GM13977 (cell line): Measurements from ENCODE around the gene MIS18A.
A peak's percentile ranks its signal among the peaks of the same experiment; 100 is the strongest.

Experiments used
- DNase-seq: peaks from one replicate; pipeline ENCODE4 v3.0.0; 2012; ENCODE audit warnings: low spot score
- in situ Hi-C: fragments of 300-500 bp; cut with MboI; formaldehyde crosslinking; loops from one replicate; pipeline ENCODE4 v1.12.0; 2022; ENCODE audit warnings: low sequenced_read_pairs, low pct_unique_long_range_greater_than_20kb, mixed read lengths, inconsistent platforms; ENCODE audit not compliant: unreplicated experiment
- TF ChIP-seq, protein P1 (sequence below): IDR thresholded peaks from 2 replicates; pipeline ENCODE4 v1.5.1; 2012; ENCODE audit warnings: mild to moderate bottlenecking, control low read depth; ENCODE audit not compliant: insufficient read depth; ENCODE audit errors: extremely low read depth, missing control alignments

Gene MIS18A

DNA sequence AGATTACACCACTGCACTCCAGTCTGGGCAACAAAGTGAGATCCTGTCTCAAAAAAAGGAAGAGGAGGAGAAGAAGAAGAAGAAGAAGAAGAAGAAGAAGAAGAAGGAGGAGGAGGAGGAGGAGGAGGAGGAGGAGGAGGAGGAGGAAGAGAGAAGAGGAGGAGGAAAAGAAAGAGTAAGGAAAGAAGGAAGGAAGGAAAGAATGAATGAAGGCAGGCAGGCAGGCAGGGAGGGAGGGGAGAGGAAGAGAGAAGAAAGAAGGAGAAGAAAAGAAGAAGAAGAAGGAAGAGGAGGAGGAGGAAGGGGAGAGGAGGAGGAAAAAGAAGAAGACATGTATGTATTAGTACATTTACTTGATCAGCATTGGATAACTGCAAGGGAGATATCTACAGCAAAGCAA is 26.7 kb downstream of the MIS18A start:
- in situ Hi-C loops = no loop called here
- no peak for DNase-seq
- TF ChIP-seq, protein P1, sequence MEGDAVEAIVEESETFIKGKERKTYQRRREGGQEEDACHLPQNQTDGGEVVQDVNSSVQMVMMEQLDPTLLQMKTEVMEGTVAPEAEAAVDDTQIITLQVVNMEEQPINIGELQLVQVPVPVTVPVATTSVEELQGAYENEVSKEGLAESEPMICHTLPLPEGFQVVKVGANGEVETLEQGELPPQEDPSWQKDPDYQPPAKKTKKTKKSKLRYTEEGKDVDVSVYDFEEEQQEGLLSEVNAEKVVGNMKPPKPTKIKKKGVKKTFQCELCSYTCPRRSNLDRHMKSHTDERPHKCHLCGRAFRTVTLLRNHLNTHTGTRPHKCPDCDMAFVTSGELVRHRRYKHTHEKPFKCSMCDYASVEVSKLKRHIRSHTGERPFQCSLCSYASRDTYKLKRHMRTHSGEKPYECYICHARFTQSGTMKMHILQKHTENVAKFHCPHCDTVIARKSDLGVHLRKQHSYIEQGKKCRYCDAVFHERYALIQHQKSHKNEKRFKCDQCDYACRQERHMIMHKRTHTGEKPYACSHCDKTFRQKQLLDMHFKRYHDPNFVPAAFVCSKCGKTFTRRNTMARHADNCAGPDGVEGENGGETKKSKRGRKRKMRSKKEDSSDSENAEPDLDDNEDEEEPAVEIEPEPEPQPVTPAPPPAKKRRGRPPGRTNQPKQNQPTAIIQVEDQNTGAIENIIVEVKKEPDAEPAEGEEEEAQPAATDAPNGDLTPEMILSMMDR = no peak

DNA sequence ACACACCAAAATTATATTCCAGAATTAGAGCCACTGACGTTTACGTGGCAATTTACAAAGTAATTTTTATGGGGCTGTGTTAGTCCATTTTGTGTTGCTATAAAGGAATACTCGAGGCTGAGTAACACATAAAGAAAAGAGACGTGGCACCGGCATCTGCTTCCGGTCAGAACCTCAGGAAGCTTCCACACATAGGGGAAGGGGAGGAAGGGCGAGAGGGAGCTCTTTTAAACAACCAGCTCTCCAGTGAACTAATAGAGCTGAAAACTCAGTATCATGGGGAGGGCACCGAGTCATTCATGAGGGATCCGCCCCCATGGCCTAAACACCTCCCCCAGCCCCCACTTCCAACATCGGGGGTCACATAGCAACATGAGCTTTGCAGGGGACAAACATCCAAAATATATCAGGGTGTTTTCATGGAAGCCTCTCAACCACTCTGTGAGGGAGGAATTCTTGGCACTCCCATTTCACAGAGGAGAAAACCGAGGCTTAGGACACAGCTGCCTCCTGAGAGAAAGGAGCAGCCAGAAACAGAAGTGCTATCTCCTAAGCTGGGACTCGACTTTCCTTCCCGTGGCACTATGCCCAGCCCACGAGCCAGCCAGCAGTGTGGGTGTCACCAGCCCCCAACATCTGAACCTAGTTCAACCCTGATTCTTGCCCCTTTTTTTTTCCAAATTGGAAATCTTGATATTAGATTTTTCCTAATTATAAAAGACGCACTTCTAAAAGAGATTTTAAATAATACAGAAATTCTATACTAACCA is 29.2 kb downstream of the MIS18A start:
- in situ Hi-C loops = no loop called here
- no peak for DNase-seq

DNA sequence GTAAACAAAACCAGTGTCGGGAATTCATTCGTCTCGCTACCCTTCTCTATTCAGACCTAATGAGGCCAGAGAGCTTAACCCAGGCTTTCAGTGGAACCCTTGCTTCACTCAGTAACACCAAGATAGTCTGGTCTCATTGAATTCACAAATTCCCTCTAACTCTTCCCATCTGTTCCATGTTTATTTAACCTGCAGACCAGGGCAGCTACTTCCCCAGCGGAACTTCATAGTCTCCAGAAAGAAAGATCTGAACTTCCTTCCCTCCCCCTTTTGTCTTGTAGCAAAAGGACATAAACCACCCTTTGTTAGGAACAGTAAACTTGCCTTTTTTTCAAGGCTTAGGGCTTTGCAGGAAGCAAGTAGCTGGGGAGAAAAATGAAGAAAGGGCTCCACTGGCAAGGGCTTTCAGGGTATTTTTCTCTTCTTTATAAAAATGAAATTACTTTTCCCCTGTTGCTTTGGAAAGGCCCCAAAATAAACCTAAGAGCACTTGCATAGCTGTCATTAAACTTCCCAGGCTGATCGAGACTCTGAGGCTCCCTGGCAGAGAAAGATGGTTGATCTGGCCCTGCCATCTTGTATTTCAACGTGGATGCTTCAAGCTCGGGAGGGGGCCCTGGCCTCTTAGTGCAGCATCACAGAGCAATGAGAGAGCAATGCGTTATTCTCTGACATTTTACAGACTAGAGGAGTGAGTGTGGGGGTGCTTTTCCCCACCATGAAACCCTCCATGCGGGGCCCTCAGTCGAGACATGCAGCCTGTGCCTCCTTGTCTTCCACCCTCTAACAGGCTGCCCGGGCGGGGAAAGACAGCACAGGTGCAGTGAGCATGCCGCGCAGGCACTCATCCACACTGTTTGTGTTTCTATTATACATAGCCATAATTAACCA is 30.0 kb downstream of the MIS18A start:
- DNase-seq = no peak
- TF ChIP-seq, protein P1 = no peak
- in situ Hi-C loops = no loop called here

More for the DNA sequence above, 29.2 kb downstream of the MIS18A start:
- TF ChIP-seq, protein P1 = no peak

DNA sequence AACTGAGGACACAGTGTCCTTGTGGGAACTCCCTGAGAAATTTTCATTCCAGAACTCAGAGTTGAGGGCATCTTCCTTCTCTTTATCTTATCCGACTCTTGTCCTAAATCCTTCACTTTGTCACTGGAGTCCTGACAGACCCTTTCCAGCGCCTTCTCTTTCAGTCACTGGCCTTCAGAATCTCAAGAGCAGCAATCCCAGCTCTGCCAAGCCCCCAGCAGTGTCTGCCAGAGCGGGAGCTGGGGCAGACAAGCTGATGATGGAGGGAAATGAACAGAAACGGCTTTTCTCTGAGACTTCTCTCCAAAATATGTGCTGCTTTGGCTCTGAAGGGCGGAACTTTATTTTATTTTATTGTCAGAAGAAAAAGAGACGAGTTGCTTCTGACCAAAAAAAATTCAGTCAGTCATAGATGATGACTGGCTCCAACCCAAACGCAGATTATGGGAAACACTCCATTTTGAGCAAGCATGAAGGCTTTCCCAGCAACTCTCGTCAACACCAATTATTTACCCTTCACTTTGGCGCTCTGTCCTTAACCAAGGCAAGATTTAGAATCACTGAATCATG is 32.2 kb downstream of the MIS18A start:
- in situ Hi-C loops = no loop called here
- TF ChIP-seq, protein P1 = no peak
- no peak for DNase-seq

DNA sequence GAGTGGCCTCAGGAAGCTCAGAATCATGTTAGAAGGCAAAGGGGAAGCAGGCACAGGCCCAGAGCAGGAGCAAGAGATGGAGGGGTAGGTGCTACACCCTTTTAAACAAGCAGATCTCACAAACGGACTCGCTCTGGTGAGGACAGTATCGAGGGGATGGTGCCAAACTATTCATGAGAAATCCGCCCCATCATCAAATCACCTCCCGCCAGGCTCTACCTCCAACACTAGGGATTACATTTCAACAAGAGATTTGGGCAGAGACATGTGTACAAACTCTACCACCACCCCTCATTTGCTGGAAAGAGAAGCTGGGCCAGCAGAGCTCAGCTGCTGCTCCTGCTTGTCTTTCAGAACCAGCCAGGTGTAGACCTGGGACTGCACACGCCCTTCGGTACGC is 32.9 kb downstream of the MIS18A start:
- in situ Hi-C loops = no loop called here
- TF ChIP-seq, protein P1 = no peak
- DNase-seq = no peak

DNA sequence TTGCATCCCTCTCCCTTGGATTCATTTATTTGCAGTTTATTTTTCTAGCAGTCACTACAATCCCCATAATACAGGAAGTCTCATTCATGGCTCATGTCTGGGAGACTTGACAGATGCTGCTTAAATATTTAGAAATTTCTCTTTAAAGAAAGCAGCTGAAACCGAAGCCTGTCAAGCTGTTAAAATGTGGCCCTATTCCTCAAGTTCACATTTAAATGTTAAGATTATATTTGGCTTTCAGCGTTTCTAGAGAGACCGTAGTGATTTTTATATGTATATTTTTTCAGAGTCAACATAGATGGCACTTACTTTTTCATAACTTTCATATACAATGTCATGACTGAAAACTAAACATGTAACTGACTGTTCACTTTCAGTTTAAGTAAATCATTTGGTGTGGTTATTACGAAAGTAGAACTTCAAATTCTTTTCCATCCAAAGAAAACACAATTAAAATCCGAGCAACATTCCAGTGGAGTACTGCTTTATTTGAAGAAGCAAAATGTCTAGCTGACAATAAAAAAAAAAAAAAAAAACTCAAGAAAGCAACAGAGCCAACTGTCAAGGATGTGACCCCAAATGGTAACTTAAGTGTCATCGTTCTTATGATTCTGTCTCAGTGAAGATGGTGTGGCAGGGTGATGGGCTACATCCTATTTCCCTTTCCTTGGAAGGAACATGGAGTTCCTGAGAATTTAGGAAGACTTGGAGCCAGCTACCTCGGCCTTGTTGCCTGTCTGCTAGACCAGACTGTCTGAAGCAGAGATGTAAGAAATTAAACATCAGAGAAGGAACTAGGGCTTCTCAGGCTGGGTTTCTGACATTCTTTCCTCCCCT is 37.8 kb downstream of the MIS18A start:
- in situ Hi-C loops = no loop called here
- TF ChIP-seq, protein P1 = no peak
- DNase-seq = peak; percentile 36
